Stimulated activated CD4-positive, alpha-beta T cell treated with anti-CD3 and anti-CD28 coated beads, Interleukin-1b, Interleukin-23, amount 100 ng/mL, for 48 hours (primary cell): ENCODE data around the gene LY6G6D.
"Not testable (repeated sequence)": the region's sequence is repeated elsewhere in the genome, so short reads cannot be mapped to it uniquely, and the experiment has no call there.

ENCODE experiments used
- DNase-seq: peaks from one replicate; pipeline ENCODE4 v3.0.0-alpha.2; 2020

Gene LY6G6D

GRCh38 chr6:31692886-31693285 is 22.3 kb upstream of the LY6G6D start:
- DNase-seq = no peak

GRCh38 chr6:31693535-31693934 is 21.6 kb upstream of the LY6G6D start:
- DNase-seq = no peak

GRCh38 chr6:31697555-31697954 is 17.6 kb upstream of the LY6G6D start:
- DNase-seq = peak; percentile 21

- no peak for DNase-seq
These were observed 14.3 kb upstream of the LY6G6D start for GRCh38 chr6:31700740-31701401.

DNA sequence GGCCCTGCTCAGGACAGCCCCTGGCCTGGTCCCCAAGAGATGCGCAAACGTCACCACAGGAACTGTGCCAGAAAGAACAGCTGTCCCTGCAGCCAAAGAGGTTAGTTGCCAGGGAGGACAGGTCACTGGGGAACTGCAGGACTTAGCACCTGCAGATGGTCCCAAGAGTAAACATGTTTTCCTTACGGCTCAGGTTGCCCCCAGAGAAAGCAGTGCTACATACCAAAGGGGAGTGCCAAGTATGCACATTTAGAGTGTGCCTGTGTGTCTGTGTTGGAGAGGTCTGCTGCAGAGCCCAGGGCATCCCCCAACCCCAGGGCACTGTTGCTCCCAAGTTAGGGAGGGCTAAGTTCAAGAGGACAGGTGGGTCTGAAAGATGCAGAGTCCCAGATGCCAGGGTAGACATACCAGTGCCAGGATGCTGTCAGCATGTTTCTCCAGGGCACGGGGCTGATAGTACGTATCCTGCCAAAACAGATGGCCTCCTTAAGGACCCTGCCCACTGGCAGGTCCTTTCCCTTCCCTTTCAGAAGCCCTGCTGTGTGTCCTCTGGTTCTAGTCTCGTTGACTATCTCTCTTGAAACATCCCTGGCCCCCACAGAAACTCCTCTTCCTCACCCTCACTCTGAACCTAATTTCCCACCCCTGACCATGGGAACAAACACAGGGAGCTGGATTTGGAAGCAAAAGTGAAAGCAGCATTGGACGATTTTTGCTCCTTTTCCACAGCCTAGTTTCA is 13.3 kb upstream of the LY6G6D start:
- DNase-seq = no peak

DNA sequence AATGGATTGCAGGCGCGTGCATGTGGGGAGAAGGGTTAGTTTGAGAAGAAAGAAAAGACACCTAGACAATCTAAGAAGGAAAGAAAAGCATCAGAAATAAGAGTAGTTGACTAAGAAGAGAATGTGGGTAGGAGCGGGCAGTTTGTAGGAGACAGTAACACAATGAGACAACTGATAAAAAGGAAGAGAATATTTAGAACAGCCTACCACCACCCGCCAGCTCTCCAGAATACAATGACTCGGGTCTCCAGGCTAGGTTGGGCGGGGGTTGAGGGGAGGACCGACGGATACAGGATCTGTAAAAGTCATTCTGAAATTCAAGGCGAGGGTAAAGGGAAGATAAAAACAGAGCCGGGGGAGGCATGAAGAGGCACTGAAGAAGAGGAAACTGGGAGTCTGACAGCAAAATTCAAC is 12.7 kb upstream of the LY6G6D start:
- peak; percentile 44 for DNase-seq

GRCh38 chr6:31702819-31703716 is 12.1 kb upstream of the LY6G6D start, which contains the start of gene ABHD16A:
TSS of gene ABHD16A (minus strand) at chr6:31703324. CDS start at chr6:31703281, 43 bp downstream.
- peak; percentile 97 for DNase-seq

- no peak for DNase-seq
These were observed 9.2 kb upstream of the LY6G6D start for GRCh38 chr6:31705931-31706330.

DNA sequence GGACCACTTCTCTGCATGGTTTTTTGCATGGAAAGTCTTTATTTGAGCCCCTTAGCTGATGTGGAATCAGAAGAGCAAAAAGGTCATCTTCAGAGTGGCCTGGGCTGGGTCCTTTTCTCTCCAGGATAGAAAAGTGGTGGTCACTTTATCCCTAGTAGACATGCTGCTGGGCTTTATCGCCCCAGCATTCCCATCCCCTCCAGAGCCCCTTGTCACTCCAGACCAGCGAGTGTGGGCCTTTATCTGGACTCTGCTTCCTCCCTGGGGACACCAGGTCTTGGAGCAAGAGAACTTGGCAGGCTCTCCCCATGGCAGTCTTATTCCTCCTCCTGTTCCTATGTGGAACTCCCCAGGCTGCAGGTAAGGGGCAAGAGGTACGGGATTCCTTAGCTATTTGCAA is 8.5 kb upstream of the LY6G6D start, which contains the start of gene LY6G6F:
Gene LY6G6F (plus strand): TSS at position 268 of the 400 bp plus-strand sequence. CDS start 41 bp downstream, at position 309.
- DNase-seq = no peak

DNA sequence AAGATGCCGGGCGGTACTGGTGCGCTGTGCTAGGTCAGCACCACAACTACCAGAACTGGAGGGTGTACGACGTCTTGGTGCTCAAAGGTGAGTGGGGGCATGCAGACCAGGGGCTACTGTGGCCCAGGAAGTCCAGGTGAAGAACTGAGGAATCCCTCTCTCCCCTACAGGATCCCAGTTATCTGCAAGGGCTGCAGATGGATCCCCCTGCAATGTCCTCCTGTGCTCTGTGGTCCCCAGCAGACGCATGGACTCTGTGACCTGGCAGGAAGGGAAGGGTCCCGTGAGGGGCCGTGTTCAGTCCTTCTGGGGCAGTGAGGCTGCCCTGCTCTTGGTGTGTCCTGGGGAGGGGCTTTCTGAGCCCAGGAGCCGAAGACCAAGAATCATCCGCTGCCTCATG is 7.4 kb upstream of the LY6G6D start:
- DNase-seq = no peak

GRCh38 chr6:31708224-31708623 is 6.9 kb upstream of the LY6G6D start:
- DNase-seq = no peak

DNA sequence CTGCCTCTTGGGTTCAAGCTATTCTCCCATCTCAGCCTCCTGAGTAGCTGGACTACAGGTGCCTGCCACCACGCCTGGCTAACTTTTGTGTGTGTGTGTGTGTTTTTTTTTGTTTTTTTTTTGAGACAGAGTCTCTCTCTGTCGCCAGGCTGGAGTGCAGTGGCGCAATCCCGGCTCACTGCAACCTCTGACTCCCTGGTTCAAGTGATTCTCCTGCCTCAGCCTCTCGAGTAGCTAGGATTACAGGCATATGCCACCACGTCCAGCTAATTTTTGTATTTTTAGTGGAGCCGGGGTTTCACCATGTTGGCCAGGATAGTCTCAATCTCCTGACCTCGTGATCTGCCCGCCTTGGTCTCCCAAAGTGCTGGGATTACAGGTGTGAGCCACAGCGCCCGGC is 6.0 kb upstream of the LY6G6D start:
- not testable (repeated sequence) for DNase-seq

DNA sequence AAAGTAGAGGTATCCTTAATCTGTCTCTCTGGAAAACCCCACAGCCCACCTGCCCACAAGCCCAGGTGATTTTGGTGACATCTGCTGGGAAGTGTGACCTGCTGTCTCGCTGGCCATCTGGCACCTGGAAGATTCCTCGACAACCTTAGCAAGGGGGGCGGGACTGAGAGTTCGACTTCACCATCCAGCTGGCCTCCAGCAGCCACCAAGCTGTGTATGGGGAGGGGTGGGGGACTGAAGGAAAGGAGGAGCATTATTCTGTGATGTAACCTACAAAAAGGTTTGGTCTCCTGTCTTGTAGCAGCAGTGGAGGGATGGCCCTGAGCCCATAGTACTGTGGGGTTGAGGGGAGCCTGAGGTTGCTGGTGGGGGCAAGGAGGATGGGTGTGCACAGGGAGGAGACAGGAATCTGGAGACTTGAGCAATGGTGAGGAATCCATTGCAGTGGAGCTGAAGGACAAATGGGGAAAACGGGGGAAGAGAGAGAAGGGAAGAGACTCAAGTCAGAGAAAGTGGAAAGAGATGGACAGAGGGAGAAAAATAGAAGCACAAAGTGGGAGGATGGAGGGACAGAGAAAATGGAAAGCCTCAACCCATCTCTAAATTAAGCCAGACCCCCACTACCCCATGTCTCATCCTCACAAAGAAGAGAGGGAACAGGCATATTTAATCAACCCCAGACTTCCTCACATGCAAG is 4.5 kb upstream of the LY6G6D start:
- DNase-seq = no peak

- DNase-seq = no peak
These were observed 3.9 kb upstream of the LY6G6D start for GRCh38 chr6:31711233-31711632.

GRCh38 chr6:31712296-31712695 is 2.9 kb upstream of the LY6G6D start:
- DNase-seq = no peak

- DNase-seq = no peak
These were observed 1.7 kb upstream of the LY6G6D start for GRCh38 chr6:31713465-31713864.

DNA sequence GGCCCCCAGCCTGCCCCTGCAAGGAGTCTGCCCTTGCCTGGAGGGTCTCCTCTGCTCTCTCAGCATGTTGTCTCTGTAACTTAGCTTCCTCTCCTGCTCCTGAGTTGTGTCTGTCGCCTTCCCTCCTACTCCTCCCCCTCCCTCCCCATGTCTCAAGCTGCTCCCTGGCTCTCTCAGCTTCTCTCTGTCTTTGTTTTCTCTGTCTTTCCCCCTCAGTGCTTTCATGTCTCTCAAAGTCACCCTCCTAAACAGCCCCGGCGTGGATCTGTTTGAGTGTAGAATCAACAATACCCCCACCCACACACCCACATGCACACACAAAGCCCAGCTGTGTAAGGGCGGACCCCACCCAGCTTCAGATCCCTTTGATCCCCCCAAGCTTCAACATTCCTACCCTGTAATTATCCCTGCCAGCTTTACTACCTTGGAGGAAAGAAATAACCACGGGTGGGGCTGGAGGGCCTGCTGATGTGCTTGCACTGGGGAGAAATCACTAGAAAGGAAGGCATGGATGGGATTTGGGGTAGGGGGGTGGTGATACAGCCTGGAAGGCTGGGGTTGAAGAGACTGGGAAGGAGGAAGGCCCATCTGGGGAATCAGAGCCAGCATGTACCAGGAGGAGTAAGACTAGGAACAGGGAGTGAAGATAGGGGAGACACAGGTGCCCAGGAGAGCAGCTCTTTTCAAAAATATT is 1.0 kb upstream of the LY6G6D start:
- no peak for DNase-seq

GRCh38 chr6:31717499-31718222 is 2.5 kb downstream of the LY6G6D start:
- DNase-seq = no peak

GRCh38 chr6:31718265-31718664 is 3.1 kb downstream of the LY6G6D start:
- DNase-seq = no peak

DNA sequence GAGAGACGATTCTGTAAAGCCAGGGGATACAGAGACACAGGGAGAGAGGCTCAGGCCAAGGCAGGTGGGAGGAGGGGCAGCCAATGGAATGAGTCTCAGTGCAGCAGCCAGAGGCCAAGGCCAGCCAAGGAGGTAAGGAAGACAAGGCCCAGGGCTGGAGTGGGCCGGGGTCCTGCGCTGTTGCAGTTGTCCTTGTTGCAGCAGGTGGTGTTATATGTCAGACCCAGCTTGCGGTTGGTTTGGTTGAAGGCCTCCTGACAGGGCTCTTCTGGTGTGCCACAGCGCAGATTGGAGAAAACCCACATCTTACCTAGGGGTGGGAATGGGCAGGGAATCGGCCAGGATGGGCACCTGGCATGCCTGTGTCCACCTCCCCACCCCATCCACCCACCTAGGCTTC is 3.9 kb downstream of the LY6G6D start:
- DNase-seq = no peak

- DNase-seq = no peak
These were observed 5.1 kb downstream of the LY6G6D start for GRCh38 chr6:31720196-31720770.
